Ishikawa (cell line): ENCODE results near the gene NBEAL2.

Experiments used
- CEBPB ChIP-seq: IDR thresholded peaks from 2 replicates; pipeline ENCODE4 v1.6.1; 2012
- CREB1 ChIP-seq: IDR thresholded peaks from 2 replicates; pipeline ENCODE4 v1.6.1; 2012; ENCODE audit warnings: low read depth
- EGR1 ChIP-seq: IDR thresholded peaks from 2 replicates; pipeline ENCODE4 v1.6.1; 2012
- EP300 ChIP-seq: IDR thresholded peaks from 2 replicates; pipeline ENCODE4 v1.6.1; 2012; ENCODE audit warnings: borderline replicate concordance
- FOXM1 ChIP-seq: IDR thresholded peaks from 2 replicates; pipeline ENCODE4 v1.6.1; 2012; ENCODE audit warnings: low read depth, borderline replicate concordance
- NFIC ChIP-seq: IDR thresholded peaks from 2 replicates; pipeline ENCODE4 v1.6.1; 2012
- RAD21 ChIP-seq: IDR thresholded peaks from 2 replicates; pipeline ENCODE4 v1.6.1; 2012; ENCODE audit warnings: low read depth
- TAF1 ChIP-seq: IDR thresholded peaks from 2 replicates; pipeline ENCODE4 v1.6.1; 2012; ENCODE audit warnings: low read depth, mild to moderate bottlenecking
- TCF12 ChIP-seq: IDR thresholded peaks from 2 replicates; pipeline ENCODE4 v1.6.1; 2012; ENCODE audit warnings: low read depth
- TEAD4 ChIP-seq: IDR thresholded peaks from 2 replicates; pipeline ENCODE4 v1.6.1; 2012
- YY1 ChIP-seq: IDR thresholded peaks from 2 replicates; pipeline ENCODE4 v1.6.1; 2012; ENCODE audit warnings: low read depth
- ZBTB7A ChIP-seq: IDR thresholded peaks from 2 replicates; pipeline ENCODE4 v1.6.1; 2012; ENCODE audit warnings: low read depth
- TF ChIP-seq, protein P1 (sequence below): IDR thresholded peaks from 2 replicates; pipeline ENCODE4 v1.6.1; 2012
- TF ChIP-seq, protein P2 (sequence below): IDR thresholded peaks from 2 replicates; pipeline ENCODE4 v1.6.1; 2012
- TF ChIP-seq, protein P3 (sequence below): IDR thresholded peaks from 2 replicates; pipeline ENCODE4 v1.6.1; 2012; ENCODE audit warnings: low read depth, mild to moderate bottlenecking

The NBEAL2 gene

GRCh38 chr3:47017504-47018268 is 38.2 kb downstream of the NBEAL2 start:
- TF ChIP-seq FOXM1 (no peak), YY1 (no peak), ZBTB7A (no peak), EGR1 (no peak), CREB1 (no peak), TEAD4 (no peak), RAD21 (no peak), EP300 (no peak), TAF1 (no peak)
- TF ChIP-seq, protein P1, sequence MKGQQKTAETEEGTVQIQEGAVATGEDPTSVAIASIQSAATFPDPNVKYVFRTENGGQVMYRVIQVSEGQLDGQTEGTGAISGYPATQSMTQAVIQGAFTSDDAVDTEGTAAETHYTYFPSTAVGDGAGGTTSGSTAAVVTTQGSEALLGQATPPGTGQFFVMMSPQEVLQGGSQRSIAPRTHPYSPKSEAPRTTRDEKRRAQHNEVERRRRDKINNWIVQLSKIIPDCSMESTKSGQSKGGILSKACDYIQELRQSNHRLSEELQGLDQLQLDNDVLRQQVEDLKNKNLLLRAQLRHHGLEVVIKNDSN: no peak

GRCh38 chr3:47018269-47018611 is 38.8 kb downstream of the NBEAL2 start:
- TF ChIP-seq TAF1 (no peak), CEBPB (no peak), TEAD4 (no peak)
- TF ChIP-seq, protein P1: no peak

GRCh38 chr3:47019201-47019600 is 39.7 kb downstream of the NBEAL2 start:
- TF ChIP-seq, protein P2, sequence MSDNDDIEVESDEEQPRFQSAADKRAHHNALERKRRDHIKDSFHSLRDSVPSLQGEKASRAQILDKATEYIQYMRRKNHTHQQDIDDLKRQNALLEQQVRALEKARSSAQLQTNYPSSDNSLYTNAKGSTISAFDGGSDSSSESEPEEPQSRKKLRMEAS: no peak
- TF ChIP-seq EP300: no peak
- no peak for TF ChIP-seq ZBTB7A
- TF ChIP-seq FOXM1: no peak
- TF ChIP-seq TCF12: no peak
- TF ChIP-seq, protein P1: no peak
- TF ChIP-seq CREB1: no peak
- no peak for TF ChIP-seq TEAD4
- TF ChIP-seq EGR1: no peak
- TF ChIP-seq YY1: no peak
- no peak for TF ChIP-seq TAF1
- no peak for TF ChIP-seq RAD21
- TF ChIP-seq, protein P3, sequence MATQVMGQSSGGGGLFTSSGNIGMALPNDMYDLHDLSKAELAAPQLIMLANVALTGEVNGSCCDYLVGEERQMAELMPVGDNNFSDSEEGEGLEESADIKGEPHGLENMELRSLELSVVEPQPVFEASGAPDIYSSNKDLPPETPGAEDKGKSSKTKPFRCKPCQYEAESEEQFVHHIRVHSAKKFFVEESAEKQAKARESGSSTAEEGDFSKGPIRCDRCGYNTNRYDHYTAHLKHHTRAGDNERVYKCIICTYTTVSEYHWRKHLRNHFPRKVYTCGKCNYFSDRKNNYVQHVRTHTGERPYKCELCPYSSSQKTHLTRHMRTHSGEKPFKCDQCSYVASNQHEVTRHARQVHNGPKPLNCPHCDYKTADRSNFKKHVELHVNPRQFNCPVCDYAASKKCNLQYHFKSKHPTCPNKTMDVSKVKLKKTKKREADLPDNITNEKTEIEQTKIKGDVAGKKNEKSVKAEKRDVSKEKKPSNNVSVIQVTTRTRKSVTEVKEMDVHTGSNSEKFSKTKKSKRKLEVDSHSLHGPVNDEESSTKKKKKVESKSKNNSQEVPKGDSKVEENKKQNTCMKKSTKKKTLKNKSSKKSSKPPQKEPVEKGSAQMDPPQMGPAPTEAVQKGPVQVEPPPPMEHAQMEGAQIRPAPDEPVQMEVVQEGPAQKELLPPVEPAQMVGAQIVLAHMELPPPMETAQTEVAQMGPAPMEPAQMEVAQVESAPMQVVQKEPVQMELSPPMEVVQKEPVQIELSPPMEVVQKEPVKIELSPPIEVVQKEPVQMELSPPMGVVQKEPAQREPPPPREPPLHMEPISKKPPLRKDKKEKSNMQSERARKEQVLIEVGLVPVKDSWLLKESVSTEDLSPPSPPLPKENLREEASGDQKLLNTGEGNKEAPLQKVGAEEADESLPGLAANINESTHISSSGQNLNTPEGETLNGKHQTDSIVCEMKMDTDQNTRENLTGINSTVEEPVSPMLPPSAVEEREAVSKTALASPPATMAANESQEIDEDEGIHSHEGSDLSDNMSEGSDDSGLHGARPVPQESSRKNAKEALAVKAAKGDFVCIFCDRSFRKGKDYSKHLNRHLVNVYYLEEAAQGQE: no peak
- no peak for TF ChIP-seq CEBPB
- no peak for TF ChIP-seq NFIC

DNA sequence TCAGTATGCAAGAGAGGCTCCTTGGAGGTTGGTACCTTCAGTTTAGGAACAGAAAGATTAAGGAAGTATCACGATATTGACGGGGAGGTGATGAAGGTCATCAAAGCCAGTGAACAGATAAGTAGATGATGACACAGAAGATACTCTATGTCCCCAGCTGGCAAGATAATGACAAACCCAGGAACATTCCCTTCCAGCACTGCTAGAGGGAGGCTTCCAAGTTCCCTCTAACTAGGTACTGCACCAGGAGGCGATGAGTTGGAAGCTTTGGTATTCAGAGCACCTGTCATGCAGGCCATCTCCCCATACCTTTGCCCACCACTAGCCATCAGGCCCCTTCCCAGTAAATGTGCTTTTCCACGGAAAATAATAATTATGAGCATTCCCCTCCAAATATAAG is 40.8 kb downstream of the NBEAL2 start:
- no peak for TF ChIP-seq NFIC
- no peak for TF ChIP-seq RAD21
- no peak for TF ChIP-seq ZBTB7A
- no peak for TF ChIP-seq TEAD4
- TF ChIP-seq CEBPB: no peak
- no peak for TF ChIP-seq TCF12
- no peak for TF ChIP-seq YY1
- TF ChIP-seq, protein P3: no peak
- no peak for TF ChIP-seq EP300
- no peak for TF ChIP-seq CREB1
- TF ChIP-seq, protein P1: no peak
- no peak for TF ChIP-seq EGR1
- no peak for TF ChIP-seq TAF1
- TF ChIP-seq, protein P2: no peak
- TF ChIP-seq FOXM1: no peak

DNA sequence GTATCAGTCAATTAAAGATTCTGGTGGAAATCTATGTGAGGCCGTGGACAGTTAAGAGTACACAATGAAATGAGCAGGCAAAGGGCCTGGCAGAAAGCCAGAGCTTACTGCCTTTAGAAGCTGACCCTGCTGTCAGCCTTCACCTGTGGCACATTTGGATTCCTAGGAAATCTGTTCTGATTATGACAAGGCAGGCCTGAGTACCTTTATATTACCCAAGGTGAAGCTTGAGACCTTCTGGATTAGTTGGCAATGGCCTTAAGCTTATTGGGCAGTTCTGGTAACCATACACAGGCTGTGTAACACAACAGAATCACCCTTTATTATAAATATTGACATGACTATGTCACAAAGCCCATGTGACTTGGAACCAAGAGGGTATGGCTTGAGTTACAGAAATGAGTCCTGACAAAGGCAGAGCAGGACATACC is 43.2 kb downstream of the NBEAL2 start:
- TF ChIP-seq FOXM1 (no peak), CEBPB (no peak), NFIC (no peak), TCF12 (no peak), EGR1 (no peak), TEAD4 (no peak), YY1 (no peak), TAF1 (no peak), ZBTB7A (no peak)
- TF ChIP-seq, protein P3: no peak
